ENCODE data around the gene SLC6A3. TPM values are rescaled to one million over a fixed set of nuclear protein-coding genes. Genes with fewer than 3 reads are reported as not detected.
A peak's percentile ranks its signal among the peaks of the same experiment; 100 is the strongest.

The SLC6A3 gene
- total RNA-seq, 1 donor from 2014 or later = 0.10 TPM

DNA sequence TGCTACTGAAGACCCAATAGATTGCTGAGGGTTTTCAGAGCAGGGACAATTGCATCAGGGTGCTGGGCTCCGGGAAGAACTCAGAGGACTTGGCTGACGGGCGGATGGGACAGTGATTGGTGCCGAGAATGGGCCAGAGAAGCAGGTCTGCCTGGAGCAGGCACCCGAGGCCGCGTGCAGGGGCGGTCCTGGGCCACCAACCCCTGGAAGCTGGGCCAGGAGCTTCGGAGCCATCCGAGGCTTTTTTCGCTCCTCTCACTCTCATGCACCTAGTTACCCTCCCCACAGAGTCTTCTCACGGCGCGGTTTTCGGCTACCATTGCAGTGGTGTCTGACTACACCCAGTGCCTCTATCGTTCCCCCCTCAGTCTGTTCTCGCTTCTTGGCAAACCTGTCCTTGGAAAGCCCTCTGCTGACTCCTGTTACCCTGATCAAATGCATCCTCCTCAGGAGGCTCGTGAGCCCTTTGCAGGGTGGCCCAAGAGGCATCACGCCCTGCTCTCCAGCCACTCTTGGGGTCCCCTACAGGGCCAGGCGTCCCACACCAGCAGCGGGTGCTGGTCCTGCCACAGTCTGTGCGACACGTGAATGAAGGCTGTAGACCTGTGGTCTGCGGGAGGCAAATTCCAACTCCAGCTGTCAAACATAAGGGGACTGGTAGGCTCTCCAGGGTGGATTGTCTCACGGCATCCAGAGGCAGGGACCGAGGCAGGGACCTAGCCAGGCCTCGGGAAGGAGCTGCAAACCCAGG is 99.2 kb downstream of the SLC6A3 start:
- Mint-ChIP-seq H3K4me1 (ENCODE audit: unreplicated experiment) (peaks cover 19% of the 10 kb centered on the region), H3K27me3 (ENCODE audit: unreplicated experiment) (peaks cover 10% of the 10 kb centered on the region), H3K36me3 (ENCODE audit: low read depth, unreplicated experiment) (peaks cover 10% of the 10 kb centered on the region), H3K4me3 (ENCODE audit: unreplicated experiment) (peak overlapping the region; percentile 90), H3K27ac (ENCODE audit: unreplicated experiment) (peak overlapping the region; percentile 77), H3K9me3 (ENCODE audit: unreplicated experiment) (no peaks in the 10 kb centered on the region)
- TF ChIP-seq, protein P1, sequence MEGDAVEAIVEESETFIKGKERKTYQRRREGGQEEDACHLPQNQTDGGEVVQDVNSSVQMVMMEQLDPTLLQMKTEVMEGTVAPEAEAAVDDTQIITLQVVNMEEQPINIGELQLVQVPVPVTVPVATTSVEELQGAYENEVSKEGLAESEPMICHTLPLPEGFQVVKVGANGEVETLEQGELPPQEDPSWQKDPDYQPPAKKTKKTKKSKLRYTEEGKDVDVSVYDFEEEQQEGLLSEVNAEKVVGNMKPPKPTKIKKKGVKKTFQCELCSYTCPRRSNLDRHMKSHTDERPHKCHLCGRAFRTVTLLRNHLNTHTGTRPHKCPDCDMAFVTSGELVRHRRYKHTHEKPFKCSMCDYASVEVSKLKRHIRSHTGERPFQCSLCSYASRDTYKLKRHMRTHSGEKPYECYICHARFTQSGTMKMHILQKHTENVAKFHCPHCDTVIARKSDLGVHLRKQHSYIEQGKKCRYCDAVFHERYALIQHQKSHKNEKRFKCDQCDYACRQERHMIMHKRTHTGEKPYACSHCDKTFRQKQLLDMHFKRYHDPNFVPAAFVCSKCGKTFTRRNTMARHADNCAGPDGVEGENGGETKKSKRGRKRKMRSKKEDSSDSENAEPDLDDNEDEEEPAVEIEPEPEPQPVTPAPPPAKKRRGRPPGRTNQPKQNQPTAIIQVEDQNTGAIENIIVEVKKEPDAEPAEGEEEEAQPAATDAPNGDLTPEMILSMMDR (IDR thresholded peaks at IDR 0.05; ENCODE audit: unreplicated experiment) = no peak
- DNase-seq (ENCODE audit: low spot score) = no peak

- H3K27me3 Mint-ChIP-seq (ENCODE audit: unreplicated experiment) = peaks cover 11% of the 10 kb centered on the region
- TF ChIP-seq, protein P1 (IDR thresholded peaks at IDR 0.05; ENCODE audit: unreplicated experiment) = no peak
- peak; percentile 86 for DNase-seq (ENCODE audit: low spot score)
- peaks cover 19% of the 10 kb centered on the region for H3K4me1 Mint-ChIP-seq (ENCODE audit: unreplicated experiment)
- no peaks in the 10 kb centered on the region for H3K9me3 Mint-ChIP-seq (ENCODE audit: unreplicated experiment)
- H3K27ac Mint-ChIP-seq (ENCODE audit: unreplicated experiment) = peak within 1 kb of the TSS; percentile 93
- H3K4me3 Mint-ChIP-seq (ENCODE audit: unreplicated experiment) = peak within 1 kb of the TSS; percentile 96
- H3K36me3 Mint-ChIP-seq (ENCODE audit: low read depth, unreplicated experiment) = peaks cover 15% of the 10 kb centered on the region
These were observed 100.0 kb downstream of the SLC6A3 start, which contains the start of gene CLPTM1L for GRCh38 chr5:1344975-1345838. Gene CLPTM1L (minus strand): TSS chr5:1345099. CDS start chr5:1344841, 258 bp downstream.

GRCh38 chr5:1343931-1344901 is 101.0 kb downstream of the SLC6A3 start:
- peak; percentile 38 for DNase-seq (ENCODE audit: low spot score)
- peaks cover 19% of the 10 kb centered on the region for H3K4me1 Mint-ChIP-seq (ENCODE audit: unreplicated experiment)
- peak overlapping the region; percentile 96 for H3K4me3 Mint-ChIP-seq (ENCODE audit: unreplicated experiment)
- H3K27ac Mint-ChIP-seq (ENCODE audit: unreplicated experiment) = peak overlapping the region; percentile 93
- peaks cover 18% of the 10 kb centered on the region for H3K36me3 Mint-ChIP-seq (ENCODE audit: low read depth, unreplicated experiment)
- peaks cover 11% of the 10 kb centered on the region for H3K27me3 Mint-ChIP-seq (ENCODE audit: unreplicated experiment)
- TF ChIP-seq, protein P1 (IDR thresholded peaks at IDR 0.05; ENCODE audit: unreplicated experiment) = no peak
- no peaks in the 10 kb centered on the region for H3K9me3 Mint-ChIP-seq (ENCODE audit: unreplicated experiment)

DNA sequence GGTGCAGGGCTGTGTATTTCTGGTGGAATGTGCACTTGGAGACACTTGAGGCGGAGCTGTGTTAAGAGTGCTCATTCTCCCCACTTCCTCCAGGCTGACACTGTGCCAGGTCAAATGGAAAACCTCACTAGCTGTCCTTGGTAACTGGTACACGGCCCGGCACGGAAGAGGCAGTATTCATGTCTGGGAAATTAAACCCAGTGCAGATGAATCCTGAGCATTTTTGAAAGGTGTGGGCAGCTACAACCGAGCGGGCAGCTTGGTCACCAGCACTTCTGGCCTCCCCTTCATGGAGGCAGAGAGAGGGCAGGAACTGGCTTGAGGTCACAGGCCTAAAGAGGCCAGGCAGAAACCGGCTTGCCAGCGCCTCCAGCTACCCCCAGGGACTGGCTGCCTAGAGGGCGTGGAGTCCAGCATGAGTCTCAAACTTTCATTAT is 101.9 kb downstream of the SLC6A3 start:
- no peaks in the 10 kb centered on the region for H3K9me3 Mint-ChIP-seq (ENCODE audit: unreplicated experiment)
- no peak overlapping the region for H3K27ac Mint-ChIP-seq (ENCODE audit: unreplicated experiment)
- peaks cover 18% of the 10 kb centered on the region for H3K36me3 Mint-ChIP-seq (ENCODE audit: low read depth, unreplicated experiment)
- TF ChIP-seq, protein P1 (IDR thresholded peaks at IDR 0.05; ENCODE audit: unreplicated experiment) = no peak
- peaks cover 19% of the 10 kb centered on the region for H3K4me1 Mint-ChIP-seq (ENCODE audit: unreplicated experiment)
- peak overlapping the region; percentile 96 for H3K4me3 Mint-ChIP-seq (ENCODE audit: unreplicated experiment)
- DNase-seq (ENCODE audit: low spot score) = no peak
- peaks cover 11% of the 10 kb centered on the region for H3K27me3 Mint-ChIP-seq (ENCODE audit: unreplicated experiment)

Other genes with a start within 250 kb of the SLC6A3 start
- not detected for gene SLC6A19, start 243.8 kb downstream of the SLC6A3 start, total RNA-seq (ENCODE audit: unreplicated experiment)
- not detected for gene SLC6A18, start 220.1 kb downstream of the SLC6A3 start, total RNA-seq (ENCODE audit: unreplicated experiment)
- 0.28 TPM for gene TERT, start 150.4 kb downstream of the SLC6A3 start, total RNA-seq (ENCODE audit: unreplicated experiment)
- 86.6 TPM for gene CLPTM1L, start 100.3 kb downstream of the SLC6A3 start, total RNA-seq (ENCODE audit: unreplicated experiment)
- 81.3 TPM for gene LPCAT1, start 78.5 kb upstream of the SLC6A3 start, total RNA-seq (ENCODE audit: unreplicated experiment)

Data from endothelial cell (in vitro differentiated cells).